WTC11 (cell line): Measurements from ENCODE around the gene GHRHR. TPM values are rescaled to one million over a fixed set of nuclear protein-coding genes. Genes with fewer than 3 reads are reported as not detected.

Experiments used
- AFF4 ChIP-seq: sonication (generic); formaldehyde crosslinking; IDR thresholded peaks from 2 replicates; pipeline ENCODE4 v1.8.1; 2023; ENCODE audit warnings: mild to moderate bottlenecking, missing genetic modification reagents, borderline replicate concordance
- CDX4 ChIP-seq: fragments of 250-450 bp; sonication (Bioruptor Pico); IDR thresholded peaks from 2 replicates; pipeline ENCODE4 v1.9.0; 2021; ENCODE audit warnings: moderate library complexity, mild to moderate bottlenecking, inconsistent platforms, borderline replicate concordance
- CREM ChIP-seq: sonication (generic); formaldehyde crosslinking; IDR thresholded peaks from 2 replicates; pipeline ENCODE4 v1.8.1; 2022; ENCODE audit warnings: mild to moderate bottlenecking, missing genetic modification reagents, moderate library complexity
- E2F5 ChIP-seq: sonication (generic); formaldehyde crosslinking; IDR thresholded peaks from 2 replicates; pipeline ENCODE4 v1.8.1; 2022; ENCODE audit warnings: mild to moderate bottlenecking, moderate library complexity, missing genetic modification reagents
- GRHL2 ChIP-seq: fragments of 250-450 bp; sonication (Bioruptor Pico); IDR thresholded peaks from 2 replicates; pipeline ENCODE4 v1.8.0; 2022; ENCODE audit warnings: mild to moderate bottlenecking, moderate library complexity; ENCODE audit not compliant: insufficient replicate concordance, severe bottlenecking
- HMGXB4 ChIP-seq: sonication (generic); formaldehyde crosslinking; IDR thresholded peaks from 2 replicates; pipeline ENCODE4 v1.8.1; 2023; ENCODE audit warnings: mild to moderate bottlenecking, moderate library complexity, missing genetic modification reagents
- NFYB ChIP-seq: sonication (generic); formaldehyde crosslinking; conservative IDR thresholded peaks from 2 replicates; pipeline ENCODE4 v1.8.0; 2022; ENCODE audit warnings: low read depth, missing genetic modification reagents
- STAT6 ChIP-seq: sonication (generic); formaldehyde crosslinking; conservative IDR thresholded peaks from 2 replicates; pipeline ENCODE4 v1.8.1; 2023; ENCODE audit warnings: mild to moderate bottlenecking, low read depth, missing genetic modification reagents, moderate library complexity
- ZMAT4 ChIP-seq: fragments of 250-450 bp; sonication (Bioruptor Pico); IDR thresholded peaks from 2 replicates; pipeline ENCODE4 v1.9.0; 2021; ENCODE audit warnings: mild to moderate bottlenecking
- ZNF263 ChIP-seq: sonication (generic); formaldehyde crosslinking; IDR thresholded peaks from 2 replicates; pipeline ENCODE4 v1.8.1; 2022; ENCODE audit warnings: low read depth, mild to moderate bottlenecking, moderate library complexity, missing genetic modification reagents
- ZNF281 ChIP-seq: sonication (generic); formaldehyde crosslinking; IDR thresholded peaks from 2 replicates; pipeline ENCODE4 v1.8.0; 2023; ENCODE audit warnings: mild to moderate bottlenecking, missing genetic modification reagents
- ZNF317 ChIP-seq: sonication (generic); formaldehyde crosslinking; IDR thresholded peaks from 2 replicates; pipeline ENCODE4 v1.8.1; 2023; ENCODE audit warnings: low read depth, mild to moderate bottlenecking, moderate library complexity, missing genetic modification reagents, borderline replicate concordance
- ZNF425 ChIP-seq: fragments of 250-450 bp; sonication (Bioruptor Pico); conservative IDR thresholded peaks from 2 replicates; pipeline ENCODE4 v1.9.0; 2021; ENCODE audit warnings: mild to moderate bottlenecking
- ZNF532 ChIP-seq: fragments of 250-450 bp; sonication (Bioruptor Pico); IDR thresholded peaks from 2 replicates; pipeline ENCODE4 v1.9.0; 2021; ENCODE audit warnings: mild to moderate bottlenecking, borderline replicate concordance
- total RNA-seq: library from RNA; stranded (reverse); gene quantifications from 3 replicates; pipeline ENCODE4 v1.2.3, GENCODE V29; 2021

Gene GHRHR
- total RNA-seq, 1 experiment from 2014 or later, result 5.0 TPM

- TF ChIP-seq ZNF281, result no peak
- TF ChIP-seq NFYB (CRISPR knock-in tag), result no peak
- no peak for TF ChIP-seq CREM
- TF ChIP-seq ZMAT4, result no peak
- no peak for TF ChIP-seq STAT6 (CRISPR knock-in tag)
- TF ChIP-seq ZNF263, result no peak
- no peak for TF ChIP-seq E2F5 (CRISPR knock-in tag)
- TF ChIP-seq CDX4 (CRISPR knock-in tag), result no peak
- TF ChIP-seq ZNF425 (CRISPR knock-in tag), result no peak
- TF ChIP-seq ZNF532 (CRISPR knock-in tag), result no peak
- TF ChIP-seq AFF4, result no peak
- no peak for TF ChIP-seq ZNF317
- TF ChIP-seq HMGXB4 (CRISPR knock-in tag), result no peak
- TF ChIP-seq GRHL2, result no peak
- TF ChIP-seq, all 79 proteins: peak for 0
Measured at GRCh38 chr7:30920584-30921539, 42.9 kb upstream of the GHRHR start (continued).
